ENCODE measurements around the gene NUP133.
"Not testable (repeated sequence)": the region's sequence is repeated elsewhere in the genome, so short reads cannot be mapped to it uniquely, and the experiment has no call there.

Gene NUP133

GRCh38 chr1:229508823-229509337 lies 739 bp upstream of the NUP133 start:
- no peak for DNase-seq

- DNase-seq: no peak
Observed at GRCh38 chr1:229507502-229507901, 639 bp downstream of the NUP133 start.

GRCh38 chr1:229506633-229507032 lies 1.5 kb downstream of the NUP133 start:
- DNase-seq: no peak

- no peak for DNase-seq
Observed at GRCh38 chr1:229495782-229496181, 12.4 kb downstream of the NUP133 start.

GRCh38 chr1:229487181-229487580 lies 21.0 kb downstream of the NUP133 start:
- no peak for DNase-seq

GRCh38 chr1:229485318-229485717 lies 22.8 kb downstream of the NUP133 start:
- DNase-seq: no peak

GRCh38 chr1:229482511-229482910 lies 25.6 kb downstream of the NUP133 start:
- DNase-seq: no peak

- peak; percentile 19 for DNase-seq
Observed at GRCh38 chr1:229480495-229480894, 27.6 kb downstream of the NUP133 start.

GRCh38 chr1:229479660-229480399 lies 28.3 kb downstream of the NUP133 start:
- peak; percentile 29 for DNase-seq

- DNase-seq: no peak
Observed at GRCh38 chr1:229478852-229479251, 29.3 kb downstream of the NUP133 start.

- DNase-seq: not testable (repeated sequence)
Observed at GRCh38 chr1:229475859-229476258, 32.3 kb downstream of the NUP133 start.

- DNase-seq: no peak
Observed at GRCh38 chr1:229474509-229474908, 33.6 kb downstream of the NUP133 start.

- DNase-seq: no peak
Observed at GRCh38 chr1:229471175-229471574, 37.0 kb downstream of the NUP133 start.

GRCh38 chr1:229470406-229471043 lies 37.6 kb downstream of the NUP133 start:
- DNase-seq: no peak

- DNase-seq: no peak
Observed at GRCh38 chr1:229466887-229467286, 41.3 kb downstream of the NUP133 start.

- DNase-seq: no peak
Observed at GRCh38 chr1:229464672-229465071, 43.5 kb downstream of the NUP133 start.

- no peak for DNase-seq
Observed at GRCh38 chr1:229461032-229461668, 47.0 kb downstream of the NUP133 start.

GRCh38 chr1:229459815-229460214 lies 48.3 kb downstream of the NUP133 start:
- no peak for DNase-seq

- no peak for DNase-seq
Observed at GRCh38 chr1:229457436-229457835, 50.7 kb downstream of the NUP133 start.

- no peak for DNase-seq
Observed at GRCh38 chr1:229456016-229456415, 52.1 kb downstream of the NUP133 start.

GRCh38 chr1:229454056-229454455 lies 54.1 kb downstream of the NUP133 start:
- no peak for DNase-seq

- DNase-seq: no peak
Observed at GRCh38 chr1:229452956-229453801, 55.0 kb downstream of the NUP133 start.

GRCh38 chr1:229448845-229449244 lies 59.3 kb downstream of the NUP133 start:
- DNase-seq: no peak
